HT-29 (cell line): ENCODE measurements around the gene NABP1. TPM values are rescaled to one million over a fixed set of nuclear protein-coding genes. Genes with fewer than 3 reads are reported as not detected.
A peak's percentile ranks its signal among the peaks of the same experiment; 100 is the strongest.

Experiments
- DNase-seq: peaks from one replicate; pipeline ENCODE4 v3.0.0-alpha.2; 2015; ENCODE audit warnings: low spot score
- total RNA-seq: library from RNA; depleted of rRNA; stranded (reverse); fragments of >200 nt; shearing (Covaris generic); gene quantifications from 2 replicates; pipeline ENCODE4 v1.2.3, GENCODE V29; 2014

Gene NABP1
- total RNA-seq, 1 experiment from 2014 or later = 7.4 TPM

DNA sequence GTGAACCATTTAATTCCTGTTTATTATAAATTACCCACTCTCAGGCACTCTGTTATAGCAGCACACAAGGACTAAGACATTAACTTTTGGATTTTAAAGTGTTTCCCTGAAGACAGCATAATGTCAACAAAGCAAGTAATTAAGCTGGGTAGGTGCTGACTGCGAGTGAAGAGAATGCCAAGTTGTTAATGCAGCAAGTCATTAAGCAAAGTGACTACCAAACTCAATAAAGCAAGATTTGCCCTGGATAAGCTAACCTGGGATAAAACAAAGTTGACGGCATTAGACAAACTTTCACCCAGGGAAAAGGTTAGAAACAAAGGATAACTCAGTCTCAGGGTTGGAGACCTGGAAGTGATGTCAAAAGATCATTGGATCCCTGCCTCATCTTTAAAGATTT is 28.4 kb upstream of the NABP1 start:
- no peak for DNase-seq

DNA sequence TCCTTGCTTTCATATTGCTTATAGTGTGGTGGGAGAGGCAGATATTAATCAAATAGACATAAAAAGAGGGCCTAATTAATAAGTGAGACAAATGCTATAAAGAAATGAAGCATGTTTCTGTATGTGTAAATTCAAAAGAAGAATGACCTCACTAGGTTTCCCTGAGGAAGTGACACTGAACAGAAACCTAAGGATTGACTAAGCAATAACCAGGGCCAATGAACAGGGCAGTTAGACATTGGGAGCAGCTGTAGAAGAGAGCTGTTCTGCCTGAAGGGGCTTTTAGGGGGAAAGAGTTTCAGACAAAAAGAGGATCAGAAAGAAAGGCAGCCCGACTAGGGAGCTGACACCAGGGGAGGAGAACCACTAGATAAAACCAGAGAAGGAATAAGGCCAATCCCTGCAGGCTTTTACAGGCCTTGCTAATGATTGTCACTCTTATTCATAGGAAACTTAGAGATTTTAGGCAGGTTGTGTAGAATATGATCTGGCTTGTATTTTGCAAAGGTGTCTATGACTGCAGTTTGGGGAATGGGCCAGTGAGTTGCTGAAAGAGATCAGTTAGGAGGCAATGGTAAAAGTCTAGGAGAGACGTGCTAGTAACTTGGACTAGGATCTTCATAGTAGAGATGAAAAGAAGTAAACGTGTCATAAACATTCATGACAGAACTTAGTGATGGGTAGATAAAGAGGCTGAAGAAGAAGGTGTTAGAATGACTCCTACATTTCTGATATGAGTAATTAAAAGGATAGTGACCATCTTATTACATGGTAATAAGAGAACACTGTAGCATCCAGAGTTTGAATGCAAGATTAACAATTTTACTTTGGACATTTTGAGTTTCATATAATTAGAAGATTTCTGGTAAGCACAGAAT is 26.8 kb upstream of the NABP1 start:
- DNase-seq = no peak

DNA sequence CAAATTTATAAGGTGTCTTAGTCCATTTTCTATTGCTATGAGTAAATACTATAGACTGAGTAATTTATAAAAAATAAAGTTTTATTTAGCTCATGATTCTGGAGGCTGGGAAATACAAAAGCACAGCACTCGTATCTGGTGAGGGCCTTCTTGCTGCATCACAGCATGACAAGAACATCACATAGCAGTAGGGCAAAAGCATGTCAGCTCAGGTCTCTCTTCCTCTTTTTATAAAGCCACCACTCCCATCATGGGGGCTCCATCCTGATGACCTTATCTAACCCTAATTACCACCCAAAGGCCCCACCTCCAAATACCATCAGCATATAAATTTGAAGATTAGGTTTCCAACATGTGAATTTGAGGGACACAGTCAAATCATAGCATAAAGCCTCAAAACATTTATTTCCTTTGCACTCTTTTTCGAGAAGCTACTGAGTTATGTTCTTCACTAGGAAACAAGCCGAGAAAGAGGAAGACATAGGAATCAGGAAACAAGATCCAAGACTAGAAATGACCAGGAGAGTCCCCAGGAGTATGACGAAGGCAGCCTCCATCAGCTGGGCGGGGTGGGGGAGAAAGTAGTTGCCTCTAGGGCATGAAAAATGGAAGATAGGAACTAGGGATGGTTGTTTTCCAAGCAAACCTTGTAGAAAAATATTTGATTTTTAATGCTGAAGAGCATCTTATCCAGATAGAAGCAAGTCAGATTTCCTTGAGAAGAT is 24.1 kb upstream of the NABP1 start:
- no peak for DNase-seq

DNA sequence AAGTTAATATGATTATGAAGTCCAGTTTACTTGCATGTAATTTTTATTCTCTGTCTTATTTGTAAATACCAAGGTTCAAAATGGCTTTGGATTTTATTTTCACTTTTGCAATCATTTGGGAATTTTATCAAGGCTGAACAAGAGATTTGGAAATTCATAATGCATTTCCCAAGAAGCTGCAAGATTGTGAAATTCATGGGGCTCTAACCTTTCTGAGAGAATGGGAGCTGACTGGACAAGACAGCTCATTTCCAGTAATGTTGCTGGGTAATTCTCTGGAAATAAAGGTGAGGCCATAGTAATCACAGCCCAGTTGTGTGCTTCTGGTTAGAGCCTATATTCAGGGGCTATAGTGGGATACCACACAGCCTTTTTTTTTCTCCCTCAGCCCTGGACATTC is 21.5 kb upstream of the NABP1 start:
- no peak for DNase-seq

DNA sequence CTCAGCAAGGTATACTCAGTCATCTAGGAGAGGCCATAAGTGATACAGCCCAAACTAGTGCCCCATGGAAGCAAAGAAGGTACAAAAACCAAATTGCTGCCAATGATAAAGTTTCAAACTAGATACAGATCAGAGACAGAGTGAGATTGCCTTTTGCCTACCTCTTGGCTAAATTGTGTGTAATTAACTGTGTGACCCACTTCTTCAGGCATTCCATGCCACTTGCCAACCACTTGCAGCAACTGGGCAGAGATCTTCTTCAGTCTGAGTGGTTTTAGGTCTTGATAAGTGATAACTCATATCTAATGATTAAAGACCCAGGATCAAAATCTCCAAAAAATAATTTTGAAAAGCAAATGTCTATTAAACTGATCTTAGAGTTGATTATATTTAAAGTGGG is 21.1 kb upstream of the NABP1 start:
- no peak for DNase-seq

DNA sequence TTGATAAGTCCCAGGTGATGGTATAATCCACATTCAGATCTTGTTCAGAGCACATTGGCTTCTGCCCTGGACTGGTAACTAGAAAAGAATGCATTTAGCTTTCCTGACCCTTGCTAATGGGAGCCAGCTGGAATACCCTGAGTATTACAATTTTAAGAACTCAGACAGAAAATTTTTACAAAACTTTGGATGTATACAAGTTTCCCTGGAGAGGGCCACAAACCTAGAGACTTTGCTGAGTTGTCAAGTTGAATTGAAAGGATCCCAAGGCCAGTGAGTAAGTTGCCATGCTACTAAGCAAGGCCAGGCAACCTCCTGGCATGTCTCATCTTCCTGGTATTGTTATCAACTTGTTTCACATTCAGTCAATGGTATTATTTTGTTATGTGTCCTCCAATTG is 20.0 kb upstream of the NABP1 start:
- no peak for DNase-seq

DNA sequence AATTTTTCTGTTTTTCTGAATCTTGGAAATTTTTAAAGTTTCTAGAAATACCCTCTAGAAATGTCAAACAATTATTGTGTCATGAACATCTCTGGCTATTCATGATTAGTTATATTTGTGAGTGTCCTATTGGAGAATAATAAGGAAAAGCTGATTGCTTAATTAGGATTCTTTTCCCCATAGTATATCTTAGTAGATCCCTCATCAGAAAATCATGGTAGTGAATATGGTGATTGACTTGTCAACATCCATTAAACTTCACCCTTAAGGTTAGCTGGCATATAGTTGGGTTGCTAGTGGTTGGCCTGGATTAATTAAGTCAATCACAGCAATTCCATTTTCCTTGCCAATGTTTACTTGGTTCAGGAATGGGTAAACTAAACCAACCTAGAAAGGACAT is 18.7 kb upstream of the NABP1 start:
- no peak for DNase-seq

DNA sequence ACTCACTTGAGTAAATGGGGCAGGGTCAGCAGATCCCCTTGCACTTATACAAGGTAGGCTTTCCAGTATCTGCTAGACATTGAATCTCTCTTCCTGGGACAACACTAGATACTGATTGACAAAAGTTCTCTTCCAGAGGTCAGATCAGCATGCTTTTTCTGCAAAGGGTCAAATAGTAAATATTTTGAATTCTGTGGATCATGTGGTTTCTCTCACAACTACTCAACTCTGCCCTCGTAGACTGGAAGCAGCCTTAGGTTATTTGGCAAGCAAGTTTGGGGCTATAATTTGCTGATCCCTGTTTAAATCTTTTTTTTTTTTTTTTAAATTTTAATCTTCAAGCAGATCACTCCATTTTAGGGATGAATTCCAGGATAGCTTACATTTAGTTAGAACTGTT is 17.4 kb upstream of the NABP1 start:
- no peak for DNase-seq

DNA sequence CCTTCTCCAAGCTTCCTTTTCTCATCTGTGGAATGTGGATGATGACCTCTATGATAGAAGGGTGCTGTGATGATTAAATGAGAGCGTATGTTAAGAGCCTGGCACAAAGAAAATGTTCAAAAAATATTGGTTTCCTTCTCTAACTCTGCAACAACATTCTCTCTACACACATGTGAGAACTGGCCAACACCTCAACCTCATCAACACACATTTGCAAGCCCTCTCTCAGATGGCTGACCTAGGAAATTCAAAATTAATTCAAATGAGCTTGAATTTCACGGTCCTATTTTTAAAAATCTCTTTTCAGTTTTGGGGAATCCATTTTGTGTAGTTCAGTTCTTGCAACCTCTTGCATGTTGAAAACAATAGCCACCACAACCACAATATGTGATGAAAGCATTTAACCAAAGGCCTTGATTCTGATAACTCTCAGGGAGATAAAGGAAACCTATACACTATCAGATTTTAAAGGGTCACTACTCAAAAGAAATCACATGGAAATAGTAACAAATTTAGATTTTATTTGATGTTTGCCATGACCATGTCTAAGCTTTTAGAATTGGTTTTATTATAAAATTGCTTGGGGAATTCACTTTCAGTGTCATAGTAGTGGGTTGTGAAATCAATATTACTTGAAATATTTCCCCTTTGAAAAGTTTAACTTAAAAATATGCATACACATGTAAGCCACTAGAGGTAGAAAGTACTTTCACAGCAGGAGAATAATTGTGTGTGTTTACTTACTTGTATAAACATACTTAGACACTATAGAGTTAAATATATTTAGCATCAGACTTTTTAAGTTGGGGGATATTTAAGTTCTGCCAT is 16.6 kb upstream of the NABP1 start:
- no peak for DNase-seq

DNA sequence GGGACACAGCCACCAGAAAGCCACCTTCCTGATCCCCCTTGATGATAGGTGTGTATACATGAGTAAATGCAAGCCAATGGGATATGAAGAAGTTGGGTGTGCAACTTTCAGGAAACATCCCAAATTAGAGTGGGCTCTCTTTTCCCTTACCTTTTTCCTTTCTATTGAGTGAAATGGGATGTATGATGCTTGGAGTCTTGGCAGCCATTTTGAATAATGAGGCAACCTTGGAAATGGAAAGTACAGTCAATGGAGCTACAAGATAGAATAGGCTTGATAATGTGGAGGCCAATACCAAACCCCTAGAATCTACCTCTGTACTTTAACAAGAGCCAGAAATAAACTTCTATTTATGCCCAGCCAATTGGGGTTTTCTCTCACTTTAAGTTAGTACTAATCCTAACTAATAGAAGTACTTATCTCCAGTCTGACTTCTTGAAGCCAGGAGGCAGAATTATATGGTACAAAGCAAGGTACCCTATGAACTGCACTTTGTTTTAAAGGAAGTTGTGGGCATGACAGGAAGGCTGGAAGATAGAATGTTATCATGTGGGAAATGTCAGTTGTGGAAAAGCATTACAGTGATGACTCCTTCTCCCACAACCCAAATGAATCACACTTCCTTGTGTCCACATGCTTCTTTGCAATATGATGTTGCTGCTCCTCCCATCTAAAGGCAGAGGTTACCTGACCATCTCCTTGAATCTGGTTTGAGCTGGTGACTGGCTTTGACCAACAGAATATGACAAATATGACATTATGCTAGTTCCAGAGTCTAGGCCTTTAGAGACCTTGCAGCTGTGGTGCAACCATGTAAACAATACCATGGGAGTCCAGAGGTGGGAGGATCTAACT is 12.9 kb upstream of the NABP1 start:
- DNase-seq = no peak

DNA sequence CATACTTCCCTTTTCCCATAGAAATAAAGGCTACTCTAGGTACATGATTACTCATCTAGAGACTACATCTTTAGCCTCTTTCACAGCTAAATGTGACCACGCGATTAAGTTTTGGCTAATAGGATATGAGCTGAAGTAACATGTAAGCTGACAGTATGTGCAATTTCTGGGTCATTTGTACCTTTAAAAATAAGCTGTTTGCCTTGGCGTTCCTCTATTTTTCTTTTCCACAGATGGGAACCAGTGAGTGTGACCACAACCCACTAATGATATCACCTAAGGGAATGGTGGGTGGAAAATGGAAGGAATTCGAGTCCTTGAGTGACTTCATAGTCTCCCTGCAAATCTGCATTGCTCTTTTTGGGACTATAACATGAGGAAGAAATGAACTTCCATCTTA is 11.7 kb upstream of the NABP1 start:
- no peak for DNase-seq

DNA sequence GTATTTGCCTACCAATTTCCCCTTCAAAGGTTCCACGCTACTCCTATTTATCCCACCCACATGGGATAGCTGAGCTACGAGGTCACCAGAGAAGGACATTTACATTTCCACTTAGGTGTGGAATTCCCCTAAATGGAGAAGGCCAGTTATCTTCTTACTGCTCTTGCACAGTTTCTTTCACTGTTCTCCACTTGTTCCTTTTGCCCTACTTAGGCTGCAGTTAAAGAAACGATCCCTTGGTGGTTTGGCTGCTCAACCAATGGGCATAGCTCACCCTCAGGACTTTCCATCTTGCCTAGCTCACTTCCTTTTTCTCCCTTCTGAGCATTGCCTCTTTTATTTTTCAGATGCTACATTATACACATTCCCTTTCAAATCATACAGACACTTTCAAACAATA is 11.2 kb upstream of the NABP1 start:
- DNase-seq = no peak

DNA sequence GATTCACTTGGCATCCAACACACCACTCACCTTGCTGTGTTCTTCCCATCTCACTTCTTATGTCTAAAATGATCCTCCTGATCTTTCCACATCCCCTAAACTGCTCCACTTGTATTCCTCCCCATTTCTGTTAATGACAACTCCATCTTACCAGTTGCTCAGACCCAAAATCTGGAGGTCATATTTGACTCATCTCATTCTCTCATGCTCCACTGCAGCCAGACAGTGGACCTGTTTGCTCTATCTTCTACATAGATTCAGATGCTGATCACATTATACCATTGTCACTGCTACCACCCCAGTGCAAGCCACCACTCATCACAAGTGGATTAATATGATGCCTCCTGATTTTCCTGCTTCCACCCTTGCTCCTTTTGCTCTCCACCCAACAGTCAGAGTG is 7.9 kb upstream of the NABP1 start:
- DNase-seq = no peak

DNA sequence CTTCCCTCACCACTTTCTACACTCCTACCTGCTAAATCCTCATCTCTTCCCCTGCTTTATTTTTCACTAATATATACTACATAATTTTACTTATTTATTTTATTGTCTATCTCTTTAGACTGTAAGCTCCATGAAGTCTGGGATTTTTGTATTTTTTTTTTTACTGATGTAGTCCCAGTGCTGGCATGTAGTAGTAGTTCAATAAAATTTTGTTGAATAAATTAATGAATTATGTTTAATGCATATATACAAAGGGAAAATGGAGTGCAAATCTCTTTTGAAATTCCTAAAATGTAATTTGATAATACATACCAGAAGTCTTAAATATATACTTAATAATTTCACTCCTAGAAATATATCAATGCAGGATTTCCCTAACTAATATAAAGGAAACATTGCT is 7.1 kb upstream of the NABP1 start:
- no peak for DNase-seq

DNA sequence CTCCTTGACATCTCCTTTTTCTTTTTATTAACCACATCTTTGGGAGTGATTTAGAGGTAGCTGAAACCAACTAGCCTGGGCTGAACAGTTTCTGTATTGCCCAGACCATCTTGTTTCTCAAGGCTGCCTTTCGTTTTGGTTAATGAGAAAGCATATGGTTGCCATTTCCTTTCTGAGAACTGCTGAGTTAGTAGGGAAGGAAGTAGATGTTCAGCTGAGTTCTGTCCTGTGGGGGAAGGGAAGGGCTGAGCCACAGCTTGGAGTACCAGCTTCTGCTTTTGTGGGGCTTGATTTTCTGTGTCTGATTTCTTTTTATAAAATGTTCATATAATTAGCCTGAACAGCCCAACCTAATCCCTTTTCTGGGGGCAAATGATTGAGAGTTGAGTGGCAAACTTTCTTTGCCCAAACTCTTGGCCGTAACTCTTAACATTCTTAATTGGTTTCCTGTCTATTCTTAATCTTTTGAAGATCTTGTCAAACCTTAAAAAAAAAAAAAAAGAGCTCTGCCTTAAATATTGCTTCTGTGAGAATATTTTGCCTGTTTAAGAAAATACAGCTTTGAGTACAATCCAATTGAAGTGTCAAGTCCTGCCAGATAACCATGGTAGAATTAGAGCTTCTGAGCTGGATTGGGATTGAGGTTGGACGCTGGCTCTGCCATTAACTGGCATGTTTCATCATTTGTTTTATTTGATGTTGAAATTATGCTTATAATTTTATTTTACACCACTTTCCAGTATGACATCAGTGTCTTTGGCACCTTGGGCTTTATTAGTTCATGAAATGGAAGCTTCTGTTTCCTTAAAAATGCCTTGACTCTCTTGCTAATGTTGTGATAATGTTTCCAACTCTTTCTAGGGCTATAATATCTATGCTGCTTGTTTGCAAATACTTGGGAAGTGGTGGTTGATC is 1.9 kb upstream of the NABP1 start:
- no peak for DNase-seq

DNA sequence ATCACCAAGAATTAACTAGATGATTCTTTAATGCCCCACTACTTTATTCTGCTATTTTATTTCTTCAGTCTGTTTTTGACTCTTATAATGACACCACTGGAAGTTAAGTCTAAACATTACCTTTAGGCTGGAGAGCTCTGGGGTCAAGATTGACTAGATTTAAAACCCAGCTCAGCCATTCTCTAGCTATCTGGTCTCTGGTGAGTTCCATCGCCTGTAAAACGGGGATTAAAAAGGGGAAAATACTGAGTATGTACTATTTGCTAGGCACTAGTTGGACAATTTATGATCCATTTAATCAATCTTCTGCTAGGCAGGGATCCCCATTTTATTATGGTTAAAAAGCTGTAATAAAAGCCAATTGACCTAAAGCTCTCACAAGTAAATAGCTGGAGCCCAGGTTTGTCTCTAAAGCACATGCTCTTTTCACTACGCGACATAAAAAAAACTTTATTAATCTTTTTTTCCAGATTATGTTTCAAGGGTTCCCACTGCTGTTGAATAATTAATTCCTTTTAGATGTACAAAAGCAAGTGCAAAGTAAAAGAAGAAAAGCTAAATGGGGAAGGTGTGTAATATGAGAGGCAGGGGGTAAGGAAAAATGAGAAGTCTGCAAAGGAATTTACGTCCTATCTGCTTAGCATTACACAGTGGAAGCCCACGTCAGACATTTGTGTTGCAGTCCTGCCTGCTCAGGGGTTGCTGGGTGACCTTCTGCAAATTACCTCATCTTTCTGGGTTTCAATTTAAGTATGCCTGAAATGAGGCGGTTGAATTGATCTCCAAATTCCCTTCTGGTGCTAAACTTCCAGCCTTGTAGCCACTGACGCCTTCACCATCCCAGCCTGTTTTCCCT is 918 bp upstream of the NABP1 start:
- no peak for DNase-seq

DNA sequence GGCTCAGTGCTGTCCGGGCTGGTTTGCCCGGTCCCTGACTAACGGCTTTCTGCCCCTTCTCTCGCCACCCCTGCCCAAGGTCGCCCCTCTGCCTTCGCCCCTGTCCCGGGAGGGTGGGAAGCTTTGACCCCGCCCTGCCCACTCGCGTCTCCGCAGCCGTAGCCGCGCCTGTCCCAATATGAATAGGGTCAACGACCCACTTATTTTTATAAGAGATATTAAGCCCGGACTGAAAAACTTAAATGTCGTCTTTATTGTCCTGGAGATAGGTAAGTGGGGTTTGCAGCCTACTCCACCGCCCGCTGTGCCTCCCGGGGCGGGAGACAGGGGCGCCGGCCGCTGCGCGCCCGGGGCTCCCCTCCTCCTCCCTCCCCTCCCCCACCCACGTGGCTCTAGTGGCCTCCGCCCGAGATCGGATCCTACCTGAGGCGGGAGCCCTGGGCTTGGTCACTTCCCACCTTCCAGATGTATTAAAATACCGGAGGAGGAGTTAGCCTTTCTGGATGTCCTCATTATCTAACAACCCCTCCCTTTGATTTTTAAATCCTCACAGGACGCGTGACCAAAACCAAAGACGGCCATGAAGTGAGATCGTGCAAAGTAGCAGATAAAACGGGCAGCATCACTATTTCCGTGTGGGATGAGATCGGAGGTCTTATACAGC is 633 bp downstream of the NABP1 start:
- peak; percentile 65 for DNase-seq

DNA sequence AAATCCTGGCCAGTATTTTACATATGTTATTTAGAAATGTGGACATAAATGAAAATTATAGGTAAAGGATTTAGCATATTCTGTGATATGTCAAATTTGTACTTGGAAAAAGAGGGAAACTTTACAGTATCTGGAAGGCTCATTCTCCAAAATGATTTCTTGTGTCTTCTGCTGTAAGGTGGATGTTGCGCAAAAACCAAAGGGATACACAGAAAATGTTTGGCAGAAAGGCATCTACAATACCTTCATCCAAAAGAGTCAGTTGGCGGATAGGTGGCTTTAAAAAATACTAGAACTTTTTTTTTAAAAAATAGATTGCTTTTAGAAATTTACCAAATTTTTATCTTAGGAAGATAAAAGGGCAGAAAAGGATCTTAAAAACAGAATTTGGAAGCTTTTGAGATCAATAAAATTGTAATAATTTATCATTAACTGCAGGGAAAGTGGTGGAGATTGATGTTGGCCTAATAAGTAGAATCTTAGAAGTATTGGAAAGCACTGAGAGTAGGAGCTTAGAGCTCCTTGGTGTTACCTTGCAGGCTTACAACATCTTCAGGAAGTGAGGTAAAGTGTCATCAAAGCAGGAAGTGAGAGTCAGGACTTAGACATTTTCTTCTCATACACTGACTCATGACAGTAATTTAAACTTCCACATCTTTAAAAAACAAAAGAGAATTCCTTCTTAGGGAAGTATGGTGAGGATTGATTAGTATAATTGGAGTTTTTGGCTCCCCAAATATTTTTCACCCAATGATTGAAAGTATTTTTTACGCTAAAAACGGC is 2.1 kb downstream of the NABP1 start:
- DNase-seq = peak; percentile 48
